GM12864 (cell line): ENCODE data around the gene ZNF555.

Experiments
- DNase-seq: peaks from one replicate; pipeline ENCODE4 v3.0.0-alpha.2; 2011; ENCODE audit warnings: low read depth
- H3K4me3 ChIP-seq: 2 replicates; pipeline ENCODE4 v1.5.1; 2011; ENCODE audit warnings: mild to moderate bottlenecking, low read depth, low read length, control low read depth
- CTCF ChIP-seq: IDR thresholded peaks from 2 replicates; pipeline ENCODE4 v1.5.1; 2011; ENCODE audit warnings: low read depth, mild to moderate bottlenecking, moderate library complexity, low read length, control low read depth, inconsistent platforms; ENCODE audit errors: missing control alignments

Gene ZNF555

GRCh38 chr19:2848616-2849015, 7.3 kb downstream of the ZNF555 start:
- no peak for TF ChIP-seq CTCF
- H3K4me3 ChIP-seq, result no peak overlapping the region
- DNase-seq, result no peak

- no peak for DNase-seq
These were observed 9.1 kb downstream of the ZNF555 start for GRCh38 chr19:2850256-2850925.

GRCh38 chr19:2852598-2852997, 11.3 kb downstream of the ZNF555 start:
- no peak for TF ChIP-seq CTCF
- no peak for DNase-seq
- H3K4me3 ChIP-seq, result no peak overlapping the region

More at GRCh38 chr19:2850256-2850925, 9.1 kb downstream of the ZNF555 start:
- H3K4me3 ChIP-seq, result no peak overlapping the region
- no peak for TF ChIP-seq CTCF

GRCh38 chr19:2853015-2853606, 11.8 kb downstream of the ZNF555 start:
- TF ChIP-seq CTCF, result no peak
- no peak for DNase-seq
- no peak overlapping the region for H3K4me3 ChIP-seq

GRCh38 chr19:2854849-2855248, 13.6 kb downstream of the ZNF555 start:
- DNase-seq, result no peak
- TF ChIP-seq CTCF, result no peak
- no peak overlapping the region for H3K4me3 ChIP-seq

- no peak for DNase-seq
- no peak for TF ChIP-seq CTCF
- H3K4me3 ChIP-seq, result no peak overlapping the region
These were observed 15.3 kb downstream of the ZNF555 start for GRCh38 chr19:2856457-2857050.
